22Rv1 (cell line): ENCODE data around the gene CLCF1.

ENCODE experiments used
- CTCF ChIP-seq: fragments of 450-650 bp; IDR thresholded peaks from 2 replicates; pipeline ENCODE4 v1.5.1; 2017; ENCODE audit warnings: mild to moderate bottlenecking
- ZFX ChIP-seq: fragments of 450-650 bp; IDR thresholded peaks from 2 replicates; pipeline ENCODE4 v1.6.1; 2017; ENCODE audit warnings: antibody characterized with exemption, borderline replicate concordance

GRCh38 chr11:67409261-67409666 lies 35.9 kb upstream of the CLCF1 start:
- TF ChIP-seq CTCF (no peak), ZFX (no peak)
